Endothelial cell of umbilical vein (primary cell): ENCODE measurements around the gene CKLF.

Experiments used
- POLR2A ChIP-seq: IDR thresholded peaks from 2 replicates; pipeline ENCODE4 v1.6.1; 2012; ENCODE audit warnings: low read depth, mild to moderate bottlenecking, control low read depth, low read length
- POLR2AphosphoS5 ChIP-seq: IDR thresholded peaks from 2 replicates; pipeline ENCODE4 v1.6.1; 2012; ENCODE audit warnings: low read depth, mild to moderate bottlenecking, control low read depth, low read length, moderate library complexity; ENCODE audit not compliant: insufficient read depth
- TF ChIP-seq, protein P1 (sequence below), 2 donors: IDR thresholded peaks; 1 replicate in 1 of 2; 2 replicates in 1 of 2; pipeline ENCODE4 v1.5.1; 2011; ENCODE audit warnings: low read length in 2 of 2, mild to moderate bottlenecking in 2 of 2, moderate library complexity in 2 of 2, control low read depth in 1 of 2, inconsistent platforms in 1 of 2, low read depth in 1 of 2; ENCODE audit not compliant: insufficient read depth in 1 of 2; ENCODE audit errors: extremely low read depth in 1 of 2
- TF ChIP-seq, protein P2 (sequence below): IDR thresholded peaks from 2 replicates; pipeline ENCODE4 v1.6.1; 2011; ENCODE audit not compliant: insufficient read depth, insufficient read length

- TF ChIP-seq, protein P1, sequence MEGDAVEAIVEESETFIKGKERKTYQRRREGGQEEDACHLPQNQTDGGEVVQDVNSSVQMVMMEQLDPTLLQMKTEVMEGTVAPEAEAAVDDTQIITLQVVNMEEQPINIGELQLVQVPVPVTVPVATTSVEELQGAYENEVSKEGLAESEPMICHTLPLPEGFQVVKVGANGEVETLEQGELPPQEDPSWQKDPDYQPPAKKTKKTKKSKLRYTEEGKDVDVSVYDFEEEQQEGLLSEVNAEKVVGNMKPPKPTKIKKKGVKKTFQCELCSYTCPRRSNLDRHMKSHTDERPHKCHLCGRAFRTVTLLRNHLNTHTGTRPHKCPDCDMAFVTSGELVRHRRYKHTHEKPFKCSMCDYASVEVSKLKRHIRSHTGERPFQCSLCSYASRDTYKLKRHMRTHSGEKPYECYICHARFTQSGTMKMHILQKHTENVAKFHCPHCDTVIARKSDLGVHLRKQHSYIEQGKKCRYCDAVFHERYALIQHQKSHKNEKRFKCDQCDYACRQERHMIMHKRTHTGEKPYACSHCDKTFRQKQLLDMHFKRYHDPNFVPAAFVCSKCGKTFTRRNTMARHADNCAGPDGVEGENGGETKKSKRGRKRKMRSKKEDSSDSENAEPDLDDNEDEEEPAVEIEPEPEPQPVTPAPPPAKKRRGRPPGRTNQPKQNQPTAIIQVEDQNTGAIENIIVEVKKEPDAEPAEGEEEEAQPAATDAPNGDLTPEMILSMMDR (IDR thresholded peaks at IDR 0.05; ENCODE audit: extremely low read depth in 1 of 2, insufficient read depth in 1 of 2, low read depth in 1 of 2, low read length in 2 of 2) = no peak
- TF ChIP-seq POLR2AphosphoS5 (no peak), POLR2A (no peak)
- TF ChIP-seq, protein P2, sequence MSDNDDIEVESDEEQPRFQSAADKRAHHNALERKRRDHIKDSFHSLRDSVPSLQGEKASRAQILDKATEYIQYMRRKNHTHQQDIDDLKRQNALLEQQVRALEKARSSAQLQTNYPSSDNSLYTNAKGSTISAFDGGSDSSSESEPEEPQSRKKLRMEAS = no peak
These were observed 33.3 kb downstream of the CKLF start for GRCh38 chr16:66585481-66586239.
